ENCODE data around the gene DBT.

The DBT gene

GRCh38 chr1:100162881-100163280 lies 86.8 kb downstream of the DBT start:
- H4K91ac ChIP-seq (ENCODE audit: low read length), result no peak overlapping the region
- H3K9me3 ChIP-seq (ENCODE audit: control insufficient read depth, low read length), result no peaks in the 10 kb centered on the region
- no peak overlapping the region for H2BK12ac ChIP-seq (ENCODE audit: low read length in 2 of 2)
- H3K4me3 ChIP-seq (ENCODE audit: insufficient read depth in 1 of 2, low read depth in 1 of 2, low read length in 2 of 2), result no peak overlapping the region
- H3K27me3 ChIP-seq (ENCODE audit: control insufficient read depth in 1 of 2, insufficient read depth in 1 of 2, low read length in 2 of 2), result no peaks in the 10 kb centered on the region
- no peak for DNase-seq
- H3K9ac ChIP-seq (ENCODE audit: low read length), result no peak overlapping the region
- H4K8ac ChIP-seq (ENCODE audit: low read length), result no peak overlapping the region
- no peak overlapping the region for H3K4me2 ChIP-seq (ENCODE audit: low read length, poor library complexity, severe bottlenecking)
- H3K14ac ChIP-seq (ENCODE audit: low read length in 2 of 2), result no peak overlapping the region
- no peak overlapping the region for H3K18ac ChIP-seq (ENCODE audit: low read depth in 1 of 2, low read length in 2 of 2)
- H3K23ac ChIP-seq (ENCODE audit: low read length in 2 of 2), result no peak overlapping the region
- H3K79me1 ChIP-seq (replicated peaks; ENCODE audit: low read length, poor library complexity, severe bottlenecking), result no peaks in the 10 kb centered on the region
- no peaks in the 10 kb centered on the region for H3K36me3 ChIP-seq (ENCODE audit: control insufficient read depth in 1 of 2, insufficient read depth in 2 of 2, low read depth in 1 of 2, low read length in 2 of 2)
- H2AK5ac ChIP-seq (ENCODE audit: low read length, severe bottlenecking), result no peak overlapping the region
- H2BK120ac ChIP-seq (ENCODE audit: low read depth, low read length), result no peak overlapping the region
- H2BK15ac ChIP-seq (ENCODE audit: low read depth, poor library complexity, severe bottlenecking), result no peak overlapping the region
- H2AFZ ChIP-seq (ENCODE audit: low read depth, low read length), result no peak overlapping the region
- no peak overlapping the region for H3K4ac ChIP-seq (ENCODE audit: low read depth in 1 of 2, low read length in 2 of 2)
- peaks cover 2% of the 10 kb centered on the region for H3K4me1 ChIP-seq (ENCODE audit: control insufficient read depth, insufficient read depth, low read depth, low read length)
- H3K27ac ChIP-seq (ENCODE audit: low read length, poor library complexity, severe bottlenecking), result no peak overlapping the region
- H2BK5ac ChIP-seq (ENCODE audit: low read depth, low read length, poor library complexity, severe bottlenecking), result no peak overlapping the region

GRCh38 chr1:100152271-100152670 lies 97.4 kb downstream of the DBT start:
- Histone ChIP-seq H2BK12ac (ENCODE audit: low read length in 2 of 2) (no peak overlapping the region), H3K14ac (ENCODE audit: low read length in 2 of 2) (no peak overlapping the region), H3K27ac (ENCODE audit: low read length, poor library complexity, severe bottlenecking) (no peak overlapping the region), H3K4me3 (ENCODE audit: insufficient read depth in 1 of 2, low read depth in 1 of 2, low read length in 2 of 2) (no peak overlapping the region), H3K9me3 (ENCODE audit: control insufficient read depth, low read length) (no peaks in the 10 kb centered on the region), H2AFZ (ENCODE audit: low read depth, low read length) (no peak overlapping the region), H3K4me2 (ENCODE audit: low read length, poor library complexity, severe bottlenecking) (no peak overlapping the region), H3K36me3 (ENCODE audit: control insufficient read depth in 1 of 2, insufficient read depth in 2 of 2, low read depth in 1 of 2, low read length in 2 of 2) (peaks cover 0 to 33% of the 10 kb centered on the region in 2 experiments), H3K18ac (ENCODE audit: low read depth in 1 of 2, low read length in 2 of 2) (no peak overlapping the region), H2AK5ac (ENCODE audit: low read length, severe bottlenecking) (no peak overlapping the region), H3K79me1 (replicated peaks; ENCODE audit: low read length, poor library complexity, severe bottlenecking) (no peaks in the 10 kb centered on the region), H3K23ac (ENCODE audit: low read length in 2 of 2) (no peak overlapping the region), H2BK120ac (ENCODE audit: low read depth, low read length) (no peak overlapping the region), H4K8ac (ENCODE audit: low read length) (no peak overlapping the region), H3K4me1 (ENCODE audit: control insufficient read depth, insufficient read depth, low read depth, low read length) (no peaks in the 10 kb centered on the region), H3K9ac (ENCODE audit: low read length) (no peak overlapping the region), H3K27me3 (ENCODE audit: control insufficient read depth in 1 of 2, insufficient read depth in 1 of 2, low read length in 2 of 2) (no peaks in the 10 kb centered on the region), H2BK15ac (ENCODE audit: low read depth, poor library complexity, severe bottlenecking) (no peak overlapping the region), H4K91ac (ENCODE audit: low read length) (no peak overlapping the region), H2BK5ac (ENCODE audit: low read depth, low read length, poor library complexity, severe bottlenecking) (no peak overlapping the region), H3K4ac (ENCODE audit: low read depth in 1 of 2, low read length in 2 of 2) (no peak overlapping the region)
- 95% methylated on average over 2 of the region's 4 CpGs for WGBS
- DNase-seq, result no peak

GRCh38 chr1:100151679-100152078 lies 98.0 kb downstream of the DBT start:
- Histone ChIP-seq H3K4me3 (ENCODE audit: insufficient read depth in 1 of 2, low read depth in 1 of 2, low read length in 2 of 2) (no peak overlapping the region), H2BK5ac (ENCODE audit: low read depth, low read length, poor library complexity, severe bottlenecking) (no peak overlapping the region), H3K18ac (ENCODE audit: low read depth in 1 of 2, low read length in 2 of 2) (no peak overlapping the region), H3K4me1 (ENCODE audit: control insufficient read depth, insufficient read depth, low read depth, low read length) (no peaks in the 10 kb centered on the region), H3K4ac (ENCODE audit: low read depth in 1 of 2, low read length in 2 of 2) (no peak overlapping the region), H3K14ac (ENCODE audit: low read length in 2 of 2) (no peak overlapping the region), H3K36me3 (ENCODE audit: control insufficient read depth in 1 of 2, insufficient read depth in 2 of 2, low read depth in 1 of 2, low read length in 2 of 2) (peaks cover 0 to 39% of the 10 kb centered on the region in 2 experiments), H3K23ac (ENCODE audit: low read length in 2 of 2) (no peak overlapping the region), H4K8ac (ENCODE audit: low read length) (no peak overlapping the region), H2AFZ (ENCODE audit: low read depth, low read length) (no peak overlapping the region), H3K27me3 (ENCODE audit: control insufficient read depth in 1 of 2, insufficient read depth in 1 of 2, low read length in 2 of 2) (no peaks in the 10 kb centered on the region), H3K9ac (ENCODE audit: low read length) (no peak overlapping the region), H2BK12ac (ENCODE audit: low read length in 2 of 2) (no peak overlapping the region), H2BK15ac (ENCODE audit: low read depth, poor library complexity, severe bottlenecking) (no peak overlapping the region), H3K27ac (ENCODE audit: low read length, poor library complexity, severe bottlenecking) (no peak overlapping the region), H2BK120ac (ENCODE audit: low read depth, low read length) (no peak overlapping the region), H3K79me1 (replicated peaks; ENCODE audit: low read length, poor library complexity, severe bottlenecking) (no peaks in the 10 kb centered on the region), H3K9me3 (ENCODE audit: control insufficient read depth, low read length) (no peaks in the 10 kb centered on the region), H4K91ac (ENCODE audit: low read length) (no peak overlapping the region), H2AK5ac (ENCODE audit: low read length, severe bottlenecking) (no peak overlapping the region), H3K4me2 (ENCODE audit: low read length, poor library complexity, severe bottlenecking) (no peak overlapping the region)
- 46% methylated on average over 2 of the region's 2 CpGs for whole genome bisulfite sequencing
- no peak for DNase-seq

GRCh38 chr1:100147875-100148274 lies 101.8 kb downstream of the DBT start:
- Histone ChIP-seq H2AFZ (ENCODE audit: low read depth, low read length) (no peak overlapping the region), H3K9me3 (ENCODE audit: control insufficient read depth, low read length) (no peaks in the 10 kb centered on the region), H2BK15ac (ENCODE audit: low read depth, poor library complexity, severe bottlenecking) (no peak overlapping the region), H3K27me3 (ENCODE audit: control insufficient read depth in 1 of 2, insufficient read depth in 1 of 2, low read length in 2 of 2) (no peaks in the 10 kb centered on the region), H2BK120ac (ENCODE audit: low read depth, low read length) (no peak overlapping the region), H3K4ac (ENCODE audit: low read depth in 1 of 2, low read length in 2 of 2) (no peak overlapping the region), H3K4me3 (ENCODE audit: insufficient read depth in 1 of 2, low read depth in 1 of 2, low read length in 2 of 2) (no peak overlapping the region), H3K36me3 (ENCODE audit: control insufficient read depth in 1 of 2, insufficient read depth in 2 of 2, low read depth in 1 of 2, low read length in 2 of 2) (peaks cover 7 to 76% of the 10 kb centered on the region in 2 experiments), H4K8ac (ENCODE audit: low read length) (no peak overlapping the region), H2BK12ac (ENCODE audit: low read length in 2 of 2) (no peak overlapping the region), H4K91ac (ENCODE audit: low read length) (no peak overlapping the region), H2AK5ac (ENCODE audit: low read length, severe bottlenecking) (no peak overlapping the region), H2BK5ac (ENCODE audit: low read depth, low read length, poor library complexity, severe bottlenecking) (no peak overlapping the region), H3K79me1 (replicated peaks; ENCODE audit: low read length, poor library complexity, severe bottlenecking) (no peaks in the 10 kb centered on the region), H3K4me1 (ENCODE audit: control insufficient read depth, insufficient read depth, low read depth, low read length) (no peaks in the 10 kb centered on the region), H3K14ac (ENCODE audit: low read length in 2 of 2) (no peak overlapping the region), H3K18ac (ENCODE audit: low read depth in 1 of 2, low read length in 2 of 2) (no peak overlapping the region), H3K4me2 (ENCODE audit: low read length, poor library complexity, severe bottlenecking) (no peak overlapping the region), H3K27ac (ENCODE audit: low read length, poor library complexity, severe bottlenecking) (no peak overlapping the region), H3K9ac (ENCODE audit: low read length) (no peak overlapping the region), H3K23ac (ENCODE audit: low read length in 2 of 2) (no peak overlapping the region)
- DNase-seq, result no peak
- whole genome bisulfite sequencing, result 96% methylated on average over 4 of the region's 4 CpGs
